Mesenchymal stem cell (in vitro differentiated cells and primary cell): ENCODE measurements around the gene VWA7.
A peak's percentile ranks its signal among the peaks of the same experiment; 100 is the strongest.
"Not testable (repeated sequence)": the region's sequence is repeated elsewhere in the genome, so short reads cannot be mapped to it uniquely, and the experiment has no call there.

Experiments used
- DNase-seq: peaks from one replicate; pipeline ENCODE4 v3.0.0-alpha.2; 2013
- H2AFZ ChIP-seq: one replicate; pipeline ENCODE4 v1.6.1; 2013; ENCODE audit warnings: low read depth, mild to moderate bottlenecking, control low read depth, inconsistent platforms, low read length, moderate library complexity
- H2AK5ac ChIP-seq: 2 replicates; pipeline ENCODE4 v1.6.1; 2013; ENCODE audit warnings: low read length, moderate library complexity, mild to moderate bottlenecking, inconsistent platforms; ENCODE audit not compliant: severe bottlenecking
- H2BK120ac ChIP-seq: one replicate; pipeline ENCODE4 v1.6.1; 2013; ENCODE audit warnings: low read depth, mild to moderate bottlenecking, inconsistent platforms, low read length, moderate library complexity
- H2BK12ac ChIP-seq, 2 experiments: one replicate each; pipeline ENCODE4 v1.6.1; 2013; ENCODE audit warnings: inconsistent platforms in 2 of 2, low read length in 2 of 2, mild to moderate bottlenecking in 2 of 2, moderate library complexity in 2 of 2, control low read depth in 1 of 2
- H2BK15ac ChIP-seq: one replicate; pipeline ENCODE4 v1.6.1; 2013; ENCODE audit warnings: mild to moderate bottlenecking, low read depth, inconsistent platforms; ENCODE audit not compliant: poor library complexity, severe bottlenecking
- H2BK5ac ChIP-seq: 2 replicates; pipeline ENCODE4 v1.6.1; 2013; ENCODE audit warnings: low read depth, mild to moderate bottlenecking, low read length, control low read depth, inconsistent platforms; ENCODE audit not compliant: poor library complexity, severe bottlenecking
- H3K14ac ChIP-seq, 2 experiments: one replicate each; pipeline ENCODE4 v1.6.1; 2013; ENCODE audit warnings: inconsistent platforms in 2 of 2, low read length in 2 of 2, control low read depth in 1 of 2, mild to moderate bottlenecking in 1 of 2, moderate library complexity in 1 of 2
- H3K18ac ChIP-seq, 2 experiments: one replicate each; pipeline ENCODE4 v1.6.1; 2013; ENCODE audit warnings: inconsistent platforms in 2 of 2, low read length in 2 of 2, control low read depth in 1 of 2, low read depth in 1 of 2, mild to moderate bottlenecking in 1 of 2
- H3K23ac ChIP-seq, 2 experiments: one replicate each; pipeline ENCODE4 v1.6.1; 2013; ENCODE audit warnings: inconsistent platforms in 2 of 2, low read length in 2 of 2, mild to moderate bottlenecking in 2 of 2, moderate library complexity in 2 of 2, control low read depth in 1 of 2
- H3K27ac ChIP-seq: 2 replicates; pipeline ENCODE4 v1.5.1; 2013; ENCODE audit warnings: mild to moderate bottlenecking, moderate library complexity, low read length, control low read depth, inconsistent platforms; ENCODE audit not compliant: poor library complexity, severe bottlenecking
- H3K27me3 ChIP-seq, 2 experiments: 2 replicates each; pipeline versions ENCODE4 v1.6.1 to v1.7.0; 2013; ENCODE audit warnings: low read length in 2 of 2, mild to moderate bottlenecking in 2 of 2, moderate library complexity in 2 of 2, control low read depth in 1 of 2, inconsistent platforms in 1 of 2; ENCODE audit not compliant: control insufficient read depth in 1 of 2, insufficient read depth in 1 of 2
- H3K36me3 ChIP-seq, 2 experiments: 2 replicates each; pipeline versions ENCODE4 v1.6.1 to v1.7.0; 2013; ENCODE audit warnings: low read length in 2 of 2, control low read depth in 1 of 2, inconsistent platforms in 1 of 2, low read depth in 1 of 2, mild to moderate bottlenecking in 1 of 2; ENCODE audit not compliant: insufficient read depth in 2 of 2, control insufficient read depth in 1 of 2
- H3K4ac ChIP-seq, 2 experiments: one replicate each; pipeline ENCODE4 v1.6.1; 2013; ENCODE audit warnings: inconsistent platforms in 2 of 2, low read length in 2 of 2, mild to moderate bottlenecking in 2 of 2, moderate library complexity in 2 of 2, control low read depth in 1 of 2, low read depth in 1 of 2
- H3K4me1 ChIP-seq: 2 replicates; pipeline ENCODE4 v1.6.1; 2013; ENCODE audit warnings: low read depth, low read length, control low read depth; ENCODE audit not compliant: control insufficient read depth, insufficient read depth
- H3K4me2 ChIP-seq: 2 replicates; pipeline ENCODE4 v1.6.1; 2013; ENCODE audit warnings: low read length, mild to moderate bottlenecking, inconsistent platforms; ENCODE audit not compliant: poor library complexity, severe bottlenecking
- H3K4me3 ChIP-seq, 2 experiments: 2 replicates each; pipeline versions ENCODE4 v1.5.1 to v1.7.0; 2013; ENCODE audit warnings: low read length in 2 of 2, mild to moderate bottlenecking in 2 of 2, control low read depth in 1 of 2, low read depth in 1 of 2; ENCODE audit not compliant: insufficient read depth in 1 of 2
- H3K79me1 ChIP-seq: replicated peaks from 2 replicates; pipeline ENCODE4 v1.6.1; 2013; ENCODE audit warnings: mild to moderate bottlenecking, control low read depth, low read length, inconsistent platforms; ENCODE audit not compliant: poor library complexity, severe bottlenecking
- H3K9ac ChIP-seq: 2 replicates; pipeline ENCODE4 v1.7.0; 2013; ENCODE audit warnings: mild to moderate bottlenecking, low read length, moderate library complexity
- H3K9me3 ChIP-seq: 2 replicates; pipeline ENCODE4 v1.7.0; 2013; ENCODE audit warnings: mild to moderate bottlenecking, low read length; ENCODE audit not compliant: control insufficient read depth
- H4K8ac ChIP-seq: one replicate; pipeline ENCODE4 v1.6.1; 2013; ENCODE audit warnings: inconsistent platforms, mild to moderate bottlenecking, low read length, moderate library complexity
- H4K91ac ChIP-seq: one replicate; pipeline ENCODE4 v1.6.1; 2013; ENCODE audit warnings: mild to moderate bottlenecking, low read length, inconsistent platforms
- WGBS: methylation state at CpG from one replicate; pipeline ENCODE4 v1.1.7; 2013; ENCODE audit warnings: mixed read lengths; 5-methylcytosine and 5-hydroxymethylcytosine counted together

The VWA7 gene

GRCh38 chr6:31794866-31795615 lies 17.9 kb upstream of the VWA7 start:
- peak; percentile 62 for DNase-seq
- Histone ChIP-seq H3K14ac (peak overlapping the region; percentile 88 to 93), H4K8ac (peak overlapping the region; percentile 99), H2BK12ac (peak overlapping the region in 1 of 2 experiments; percentile 41), H2AK5ac (peak overlapping the region; percentile 70), H3K36me3 (peaks cover 24 to 33% of the 10 kb centered on the region in 2 experiments), H3K4ac (peak overlapping the region; percentile 86 to 92), H3K4me3 (peak overlapping the region; percentile 74 to 98), H3K23ac (peak overlapping the region; percentile 79 to 95), H3K4me2 (peak overlapping the region; percentile 93), H3K9ac (peak overlapping the region; percentile 99), H4K91ac (peak overlapping the region; percentile 86), H3K27ac (peak overlapping the region; percentile 85), H2BK15ac (peak overlapping the region; percentile 62), H2BK120ac (peak overlapping the region; percentile 93), H3K27me3 (no peaks in the 10 kb centered on the region), H3K9me3 (no peaks in the 10 kb centered on the region), H3K18ac (peak overlapping the region; percentile 94 to 97), H3K4me1 (peaks cover 15% of the 10 kb centered on the region), H3K79me1 (peaks cover 14% of the 10 kb centered on the region), H2BK5ac (peak overlapping the region; percentile 21), H2AFZ (peak overlapping the region; percentile 55)
- WGBS: 0% methylated on average over 30 of the region's 44 CpGs

DNA sequence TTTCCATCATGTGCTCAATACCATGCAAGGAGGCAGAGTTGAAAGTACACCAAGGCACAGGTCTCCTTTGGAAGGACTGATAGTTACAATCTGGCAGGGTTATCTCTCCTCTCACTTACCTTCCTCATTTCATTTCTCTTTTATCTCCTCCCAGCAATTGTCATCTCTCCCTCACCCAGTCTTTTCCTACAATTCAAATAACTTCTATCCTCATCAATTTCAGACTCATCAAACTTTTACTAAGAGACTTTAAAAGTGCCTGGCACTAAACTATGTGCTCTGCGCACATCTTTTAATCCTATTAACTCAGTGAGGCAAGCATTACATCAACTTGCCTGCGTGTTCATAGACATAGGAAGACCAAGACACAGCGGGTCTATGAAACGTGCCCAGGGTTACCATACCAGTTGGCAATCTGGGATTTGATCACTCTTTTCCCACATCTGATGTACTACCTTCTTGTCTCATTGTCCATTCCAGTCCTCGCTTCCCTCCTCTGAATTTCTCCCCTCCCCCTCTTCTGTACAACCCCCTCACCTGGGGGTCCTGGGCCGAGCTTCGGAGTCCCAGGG lies 17.3 kb upstream of the VWA7 start:
- peaks cover 15% of the 10 kb centered on the region for H3K4me1 ChIP-seq
- peak overlapping the region; percentile 41 to 86 for H2BK12ac ChIP-seq
- H4K8ac ChIP-seq: peak overlapping the region; percentile 12
- H4K91ac ChIP-seq: peak overlapping the region; percentile 86
- no peaks in the 10 kb centered on the region for H3K27me3 ChIP-seq
- H2BK120ac ChIP-seq: peak overlapping the region; percentile 73
- H3K4me3 ChIP-seq: peak overlapping the region; percentile 74 to 98
- peak overlapping the region; percentile 86 to 92 for H3K4ac ChIP-seq
- 12% methylated on average over 7 of the region's 7 CpGs for WGBS
- H2AFZ ChIP-seq: no peak overlapping the region
- H3K18ac ChIP-seq: peak overlapping the region; percentile 94 to 97
- H3K14ac ChIP-seq: peak overlapping the region in 1 of 2 experiments; percentile 68
- peaks cover 13% of the 10 kb centered on the region for H3K79me1 ChIP-seq
- H3K36me3 ChIP-seq: peaks cover 26 to 38% of the 10 kb centered on the region in 2 experiments
- H3K27ac ChIP-seq: peak overlapping the region; percentile 38
- peak overlapping the region; percentile 62 for H2BK15ac ChIP-seq
- peak overlapping the region; percentile 23 for H2AK5ac ChIP-seq
- H3K9ac ChIP-seq: peak overlapping the region; percentile 99
- H3K23ac ChIP-seq: no peak overlapping the region
- H3K4me2 ChIP-seq: peak overlapping the region; percentile 93
- peak overlapping the region; percentile 21 for H2BK5ac ChIP-seq
- H3K9me3 ChIP-seq: no peaks in the 10 kb centered on the region
- DNase-seq: peak; percentile 55

- Histone ChIP-seq H3K36me3 (peaks cover 31 to 40% of the 10 kb centered on the region in 2 experiments), H3K4me3 (peak overlapping the region in 1 of 2 experiments; percentile 98), H3K9ac (peak overlapping the region; percentile 99), H3K79me1 (peaks cover 12% of the 10 kb centered on the region), H3K4me1 (peaks cover 15% of the 10 kb centered on the region)
- H3K18ac ChIP-seq, H3K4ac ChIP-seq, H3K23ac ChIP-seq, H3K9me3 ChIP-seq, H2BK15ac ChIP-seq, H3K27ac ChIP-seq, H4K8ac ChIP-seq, H2BK12ac ChIP-seq, H2BK5ac ChIP-seq, H3K4me2 ChIP-seq, H3K14ac ChIP-seq, H2AFZ ChIP-seq, H2AK5ac ChIP-seq, H2BK120ac ChIP-seq, H4K91ac ChIP-seq, H3K27me3 ChIP-seq, DNase-seq: not testable (repeated sequence)
- 90% methylated on average over 6 of the region's 6 CpGs for WGBS
Observed at GRCh38 chr6:31793927-31794245, 16.8 kb upstream of the VWA7 start.

GRCh38 chr6:31792761-31793171 lies 15.6 kb upstream of the VWA7 start:
- Histone ChIP-seq H3K4me3 (peak overlapping the region in 1 of 2 experiments; percentile 7), H3K36me3 (peaks cover 34 to 40% of the 10 kb centered on the region in 2 experiments), H2BK12ac (peak overlapping the region in 1 of 2 experiments; percentile 10), H4K91ac (no peak overlapping the region), H3K27ac (peak overlapping the region; percentile 68), H3K9ac (no peak overlapping the region), H2BK120ac (no peak overlapping the region), H3K4me1 (peaks cover 15% of the 10 kb centered on the region), H3K4ac (peak overlapping the region in 1 of 2 experiments; percentile 35), H3K14ac (no peak overlapping the region), H2AK5ac (no peak overlapping the region), H2BK15ac (no peak overlapping the region), H3K27me3 (no peaks in the 10 kb centered on the region), H3K18ac (peak overlapping the region in 1 of 2 experiments; percentile 82), H2BK5ac (no peak overlapping the region), H3K79me1 (peaks cover 12% of the 10 kb centered on the region), H3K9me3 (no peaks in the 10 kb centered on the region), H4K8ac (peak overlapping the region; percentile 3), H3K4me2 (peak overlapping the region; percentile 32), H3K23ac (peak overlapping the region in 1 of 2 experiments; percentile 48), H2AFZ (no peak overlapping the region)
- peak; percentile 59 for DNase-seq
- WGBS: 51% methylated on average over 12 of the region's 12 CpGs
